ENCODE measurements around the gene ADGRB3.

Gene ADGRB3

GRCh38 chr6:69026715-69027114 lies 391.6 kb downstream of the ADGRB3 start:
- DNase-seq (ENCODE audit: low read depth in 2 of 2), result no peak

GRCh38 chr6:69027861-69028260 lies 392.8 kb downstream of the ADGRB3 start:
- no peak for DNase-seq (ENCODE audit: low read depth in 2 of 2)

GRCh38 chr6:69038841-69039240 lies 403.8 kb downstream of the ADGRB3 start:
- DNase-seq (ENCODE audit: low read depth in 2 of 2), result no peak

DNA sequence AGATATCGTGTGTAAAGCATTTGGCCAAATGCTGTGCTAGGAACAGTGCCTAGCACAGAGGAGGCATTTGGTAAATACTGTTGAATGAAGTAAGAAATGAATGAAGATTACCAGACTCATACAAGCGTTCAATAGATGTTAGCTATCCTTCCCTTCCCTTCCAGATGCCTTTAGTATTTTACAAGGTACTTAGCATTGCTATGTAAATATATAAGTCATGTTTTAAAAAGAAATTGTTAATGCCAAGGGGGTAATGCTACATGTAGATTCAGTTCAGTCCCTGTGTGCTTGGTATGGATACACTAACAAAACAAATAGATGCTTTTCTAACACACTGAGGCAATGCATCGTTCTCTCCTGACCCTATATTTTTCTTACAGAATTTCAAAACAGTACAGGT lies 407.2 kb downstream of the ADGRB3 start:
- no peak for DNase-seq (ENCODE audit: low read depth in 2 of 2)

- DNase-seq (ENCODE audit: low read depth in 2 of 2), result no peak
Measured at GRCh38 chr6:69044534-69044933, 409.5 kb downstream of the ADGRB3 start.

GRCh38 chr6:69059413-69059812 lies 424.3 kb downstream of the ADGRB3 start:
- no peak for DNase-seq (ENCODE audit: low read depth in 2 of 2)

- no peak for DNase-seq (ENCODE audit: low read depth in 2 of 2)
Measured at GRCh38 chr6:69061066-69061465, 426.0 kb downstream of the ADGRB3 start.

GRCh38 chr6:69063401-69063800 lies 428.3 kb downstream of the ADGRB3 start:
- DNase-seq (ENCODE audit: low read depth in 2 of 2), result no peak

DNA sequence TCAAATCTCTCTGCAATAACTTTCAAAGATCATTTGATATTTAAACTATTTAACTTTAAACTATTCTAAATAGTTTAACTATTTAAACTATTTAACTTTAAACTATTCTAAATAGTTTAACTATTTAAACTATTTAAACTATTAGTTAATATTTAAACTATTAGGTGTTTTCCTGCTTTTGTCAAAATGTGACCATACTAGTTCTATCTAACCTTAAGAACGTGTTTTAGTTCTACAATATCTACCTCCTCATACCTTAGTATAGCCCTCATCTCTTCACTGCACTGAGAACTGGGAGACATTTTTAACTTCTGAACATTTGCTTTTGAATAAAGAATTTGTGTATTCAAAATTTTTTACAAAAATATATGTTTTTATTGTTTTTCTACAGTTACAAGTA lies 429.1 kb downstream of the ADGRB3 start:
- DNase-seq (ENCODE audit: low read depth in 2 of 2), result no peak

DNA sequence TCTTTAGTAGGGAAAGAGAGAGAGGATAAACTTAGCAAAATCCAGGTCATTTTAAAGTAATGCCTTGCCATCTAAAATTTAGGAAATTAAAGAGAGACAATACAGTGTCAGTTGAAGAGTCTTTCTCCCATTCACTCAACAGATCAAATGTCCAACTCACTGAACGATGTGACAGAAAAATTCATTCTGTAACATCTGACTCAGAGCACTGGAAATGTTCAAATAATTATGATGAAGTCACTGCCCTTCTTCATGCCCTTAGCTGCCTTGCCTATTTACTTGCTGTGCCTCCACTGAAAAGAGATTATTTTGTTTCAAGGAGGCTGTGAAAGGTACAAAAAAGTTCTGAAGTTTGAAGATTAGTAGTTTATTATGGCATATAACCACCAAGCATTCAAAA lies 434.8 kb downstream of the ADGRB3 start:
- no peak for DNase-seq (ENCODE audit: low read depth in 2 of 2)

DNA sequence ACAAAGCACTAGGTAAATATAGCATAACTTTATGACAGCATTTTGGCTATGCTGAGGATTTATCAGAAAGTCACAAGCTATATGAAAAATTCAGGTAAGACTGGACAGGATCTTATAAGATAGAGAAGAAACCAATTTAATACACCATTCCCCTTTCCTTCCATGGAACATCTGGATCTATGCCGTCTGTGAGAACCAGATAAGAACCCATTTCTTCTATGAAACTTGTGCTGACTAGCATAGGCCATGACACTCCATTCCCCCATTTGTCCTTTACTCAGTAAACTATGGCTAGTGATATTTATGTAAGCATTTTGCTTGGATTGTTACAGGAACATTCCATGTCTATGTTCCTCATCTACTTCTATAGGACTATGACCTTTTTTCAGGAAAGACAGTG lies 437.7 kb downstream of the ADGRB3 start:
- DNase-seq (ENCODE audit: low read depth in 2 of 2), result no peak

DNA sequence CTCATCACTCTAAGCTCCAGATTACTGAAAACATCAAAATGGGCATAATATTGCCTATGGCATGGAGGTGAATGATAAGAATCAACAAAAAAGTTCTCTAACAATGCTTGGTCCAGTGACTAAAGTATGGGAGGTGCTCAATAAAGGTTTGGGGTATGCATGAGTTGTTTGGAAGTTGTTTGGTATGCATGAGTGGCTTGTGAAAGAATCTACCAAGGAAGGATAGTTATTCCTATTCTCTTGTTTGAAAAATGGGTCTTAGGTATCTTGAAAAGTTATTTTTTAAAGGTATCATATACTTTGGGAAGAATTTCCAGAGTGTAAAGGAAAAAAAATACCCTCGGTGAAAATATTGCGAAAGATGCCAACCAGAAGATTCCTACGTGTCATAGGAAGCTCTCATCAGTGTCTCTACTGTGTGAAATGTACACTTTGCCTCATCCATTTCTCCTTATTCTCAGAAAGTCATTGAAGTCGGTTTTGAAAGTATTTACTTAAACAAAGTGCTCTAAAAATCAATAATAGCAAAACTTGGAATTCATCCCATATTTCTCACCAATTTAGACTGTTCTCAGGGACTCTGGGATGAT lies 449.8 kb downstream of the ADGRB3 start:
- no peak for DNase-seq (ENCODE audit: low read depth in 2 of 2)

- no peak for DNase-seq (ENCODE audit: low read depth in 2 of 2)
Measured at GRCh38 chr6:69086689-69087088, 451.6 kb downstream of the ADGRB3 start.

DNA sequence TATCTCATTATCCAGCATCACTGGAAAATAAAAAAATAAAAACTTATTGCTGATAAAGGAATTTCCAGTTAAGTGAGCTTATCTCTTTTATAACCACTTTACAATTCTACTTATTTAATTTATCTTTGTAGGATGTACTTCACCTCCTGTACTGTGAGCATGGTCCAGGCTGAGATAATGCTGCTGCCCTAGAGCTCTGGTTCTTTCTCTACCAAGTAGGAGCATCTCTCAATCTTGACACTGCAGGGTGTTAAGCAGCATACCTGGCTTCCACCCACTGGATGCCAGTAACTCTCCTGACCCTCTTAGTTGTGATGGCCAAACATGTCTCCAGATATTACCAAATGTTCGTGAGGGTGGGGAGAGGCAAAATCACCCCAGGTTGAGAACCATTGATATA lies 454.5 kb downstream of the ADGRB3 start:
- DNase-seq (ENCODE audit: low read depth in 2 of 2), result no peak

DNA sequence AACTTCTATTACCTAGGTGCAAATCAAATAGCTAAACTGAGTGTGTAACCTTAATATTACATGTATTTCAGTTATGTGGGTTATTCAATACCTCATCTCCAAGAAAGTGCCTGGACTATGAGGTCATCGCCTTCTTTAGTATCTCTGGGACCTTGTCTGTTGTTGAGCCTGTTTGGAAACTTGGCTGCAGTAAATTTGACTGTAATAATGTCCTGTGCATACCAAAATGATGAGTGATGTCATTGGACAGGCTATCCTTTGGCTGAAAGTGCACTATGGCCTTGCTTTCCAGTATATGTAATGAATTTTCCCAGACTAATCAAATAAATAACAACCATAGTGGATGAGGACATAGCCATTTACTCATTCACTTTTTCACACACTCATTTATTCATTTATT lies 455.1 kb downstream of the ADGRB3 start:
- no peak for DNase-seq (ENCODE audit: low read depth in 2 of 2)

GRCh38 chr6:69096681-69097080 lies 461.6 kb downstream of the ADGRB3 start:
- DNase-seq (ENCODE audit: low read depth in 2 of 2), result no peak

GRCh38 chr6:69097948-69098347 lies 462.9 kb downstream of the ADGRB3 start:
- no peak for DNase-seq (ENCODE audit: low read depth in 2 of 2)

DNA sequence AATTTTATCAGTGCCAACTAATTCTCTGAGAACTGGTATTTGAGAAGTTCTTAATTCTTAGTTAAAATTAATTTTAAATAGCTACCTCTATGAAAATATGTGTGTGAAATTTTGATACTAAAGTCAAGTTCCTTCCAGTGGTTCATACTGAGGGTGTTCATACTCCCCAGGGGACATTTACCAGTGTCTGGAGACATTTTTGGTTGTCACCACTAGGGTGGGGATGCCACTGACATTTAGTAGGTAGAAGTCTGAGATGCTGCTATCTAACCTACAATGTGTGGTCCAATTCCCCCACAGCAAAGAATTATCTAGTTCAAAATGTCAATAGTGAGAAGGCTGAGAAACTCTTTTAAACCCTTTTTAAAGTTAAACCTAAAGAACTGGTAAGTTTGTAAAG lies 463.8 kb downstream of the ADGRB3 start:
- DNase-seq (ENCODE audit: low read depth in 2 of 2), result no peak

GRCh38 chr6:69100772-69101171 lies 465.7 kb downstream of the ADGRB3 start:
- DNase-seq (ENCODE audit: low read depth in 2 of 2), result no peak

DNA sequence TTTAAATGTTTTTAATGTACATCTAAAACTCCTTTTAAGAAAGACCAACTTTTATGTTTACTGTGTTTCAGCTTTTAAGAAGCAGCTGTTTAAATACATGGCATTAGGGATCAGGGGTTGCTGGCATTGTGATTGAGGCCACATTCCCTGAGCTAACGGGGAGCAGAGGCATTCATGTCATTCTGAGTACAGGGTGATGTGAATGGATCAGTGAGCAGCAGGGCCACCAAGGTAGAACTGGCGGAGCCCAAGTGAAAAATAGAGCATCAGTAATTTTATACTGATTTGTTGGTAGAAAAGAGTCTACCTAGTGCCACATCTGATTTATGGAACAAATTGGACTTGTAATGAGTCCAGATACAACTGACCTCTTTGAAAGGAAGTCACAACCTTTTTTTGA lies 467.3 kb downstream of the ADGRB3 start:
- DNase-seq (ENCODE audit: low read depth in 2 of 2), result no peak

- no peak for DNase-seq (ENCODE audit: low read depth in 2 of 2)
Measured at GRCh38 chr6:69105288-69105687, 470.2 kb downstream of the ADGRB3 start.

DNA sequence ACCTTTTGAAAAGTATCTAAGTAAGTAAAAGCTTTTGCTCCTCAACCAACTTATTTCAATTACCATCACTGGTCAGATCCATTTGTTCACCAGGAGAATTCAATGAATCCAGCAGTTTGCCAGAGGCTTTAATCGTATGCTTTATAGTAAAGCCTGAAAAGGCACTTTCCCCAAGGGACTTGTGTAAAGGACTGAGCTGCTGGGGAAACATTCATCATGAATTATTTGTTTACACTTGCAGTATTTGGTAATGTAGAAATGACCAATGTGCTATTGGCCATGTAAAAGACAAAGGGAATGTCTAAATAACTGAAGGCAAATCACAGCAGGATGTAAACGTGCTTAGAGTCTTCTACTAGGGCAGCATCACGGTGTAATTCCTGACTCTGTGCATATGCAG lies 471.4 kb downstream of the ADGRB3 start:
- no peak for DNase-seq (ENCODE audit: low read depth in 2 of 2)

DNA sequence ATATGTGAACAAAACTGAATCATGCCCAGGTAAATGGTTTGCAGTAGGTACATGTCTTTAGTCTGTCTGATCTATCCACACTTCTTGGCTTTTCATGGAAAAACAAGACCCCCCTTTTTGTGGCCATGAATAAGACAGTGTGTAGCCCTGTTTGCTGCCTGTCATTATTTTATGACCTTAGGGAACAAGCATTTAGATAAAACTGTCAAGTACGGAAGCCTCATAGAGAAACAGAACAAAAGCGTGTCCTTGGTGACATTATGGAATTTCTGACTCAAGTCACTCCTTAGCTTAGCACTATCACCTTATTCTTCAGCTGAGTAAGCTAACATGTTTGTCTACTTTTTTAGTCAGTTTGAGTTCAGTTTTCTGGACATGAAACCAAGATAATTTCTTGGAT lies 476.2 kb downstream of the ADGRB3 start:
- DNase-seq (ENCODE audit: low read depth in 2 of 2), result no peak

GRCh38 chr6:69116658-69117057 lies 481.6 kb downstream of the ADGRB3 start:
- DNase-seq (ENCODE audit: low read depth in 2 of 2), result no peak

Measured in stimulated activated CD4-positive, alpha-beta T cell treated with anti-CD3 and anti-CD28 coated beads, Interleukin-4, amount 100 ng/mL, for 48 hours (primary cell).